D721Med (cell line): ENCODE results near the gene MRPS27.

Source experiments
- DNase-seq: peaks from one replicate; pipeline ENCODE4 v3.0.0; 2011; ENCODE audit warnings: low spot score; ENCODE audit not compliant: insufficient read length
- FAIRE-seq: peaks from 2 replicates; lab custom pipeline; 2011; peaks lifted over from hg19 to GRCh38; lab: Jason Lieb, UNC
- TF ChIP-seq, protein P1 (sequence below): IDR thresholded peaks from 2 replicates; pipeline ENCODE4 v1.5.1; 2012; ENCODE audit warnings: mild to moderate bottlenecking, control low read depth; ENCODE audit not compliant: insufficient read depth; ENCODE audit errors: missing control alignments

MRPS27 gene

DNA sequence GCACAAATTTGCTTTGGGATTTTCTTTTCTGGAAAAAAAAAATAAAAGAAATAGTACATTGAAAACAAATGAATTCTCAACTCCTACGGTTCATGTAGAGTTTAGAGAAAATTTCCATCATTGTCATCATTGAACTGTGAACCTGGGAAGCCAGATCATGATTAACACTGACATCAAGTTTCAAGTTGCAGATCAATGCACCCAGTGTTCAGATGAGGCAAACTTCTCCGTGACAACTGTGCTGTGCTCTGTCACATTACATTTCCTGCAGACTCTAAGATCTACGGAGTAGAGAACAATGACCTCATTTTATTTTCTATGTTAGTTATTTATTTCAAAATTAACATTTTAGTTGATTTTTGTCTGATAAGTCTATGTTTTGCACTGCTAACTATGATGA, 113.0 kb downstream of the MRPS27 start:
- DNase-seq (no peak), FAIRE-seq (no peak)
- TF ChIP-seq, protein P1, sequence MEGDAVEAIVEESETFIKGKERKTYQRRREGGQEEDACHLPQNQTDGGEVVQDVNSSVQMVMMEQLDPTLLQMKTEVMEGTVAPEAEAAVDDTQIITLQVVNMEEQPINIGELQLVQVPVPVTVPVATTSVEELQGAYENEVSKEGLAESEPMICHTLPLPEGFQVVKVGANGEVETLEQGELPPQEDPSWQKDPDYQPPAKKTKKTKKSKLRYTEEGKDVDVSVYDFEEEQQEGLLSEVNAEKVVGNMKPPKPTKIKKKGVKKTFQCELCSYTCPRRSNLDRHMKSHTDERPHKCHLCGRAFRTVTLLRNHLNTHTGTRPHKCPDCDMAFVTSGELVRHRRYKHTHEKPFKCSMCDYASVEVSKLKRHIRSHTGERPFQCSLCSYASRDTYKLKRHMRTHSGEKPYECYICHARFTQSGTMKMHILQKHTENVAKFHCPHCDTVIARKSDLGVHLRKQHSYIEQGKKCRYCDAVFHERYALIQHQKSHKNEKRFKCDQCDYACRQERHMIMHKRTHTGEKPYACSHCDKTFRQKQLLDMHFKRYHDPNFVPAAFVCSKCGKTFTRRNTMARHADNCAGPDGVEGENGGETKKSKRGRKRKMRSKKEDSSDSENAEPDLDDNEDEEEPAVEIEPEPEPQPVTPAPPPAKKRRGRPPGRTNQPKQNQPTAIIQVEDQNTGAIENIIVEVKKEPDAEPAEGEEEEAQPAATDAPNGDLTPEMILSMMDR: no peak

DNA sequence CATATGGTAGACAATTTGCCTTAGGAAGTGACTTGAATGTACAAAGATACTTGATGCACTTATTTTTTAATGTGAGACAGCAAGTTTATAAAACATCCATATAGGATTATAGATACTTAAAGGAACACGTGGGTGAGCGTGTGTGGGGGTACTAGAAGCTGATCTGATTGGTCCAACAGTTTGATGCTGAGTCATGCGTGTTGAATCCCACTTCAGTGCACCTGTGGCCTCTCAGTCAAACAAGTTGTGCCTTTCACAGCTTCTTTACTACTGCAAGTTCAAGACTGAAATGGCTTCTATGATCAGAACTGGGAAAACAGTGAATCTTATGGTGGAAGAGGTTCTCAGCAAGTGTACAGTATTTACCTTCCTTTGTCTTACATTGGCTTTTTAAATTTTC, 113.9 kb downstream of the MRPS27 start:
- FAIRE-seq: no peak
- DNase-seq: no peak
- TF ChIP-seq, protein P1: no peak

DNA sequence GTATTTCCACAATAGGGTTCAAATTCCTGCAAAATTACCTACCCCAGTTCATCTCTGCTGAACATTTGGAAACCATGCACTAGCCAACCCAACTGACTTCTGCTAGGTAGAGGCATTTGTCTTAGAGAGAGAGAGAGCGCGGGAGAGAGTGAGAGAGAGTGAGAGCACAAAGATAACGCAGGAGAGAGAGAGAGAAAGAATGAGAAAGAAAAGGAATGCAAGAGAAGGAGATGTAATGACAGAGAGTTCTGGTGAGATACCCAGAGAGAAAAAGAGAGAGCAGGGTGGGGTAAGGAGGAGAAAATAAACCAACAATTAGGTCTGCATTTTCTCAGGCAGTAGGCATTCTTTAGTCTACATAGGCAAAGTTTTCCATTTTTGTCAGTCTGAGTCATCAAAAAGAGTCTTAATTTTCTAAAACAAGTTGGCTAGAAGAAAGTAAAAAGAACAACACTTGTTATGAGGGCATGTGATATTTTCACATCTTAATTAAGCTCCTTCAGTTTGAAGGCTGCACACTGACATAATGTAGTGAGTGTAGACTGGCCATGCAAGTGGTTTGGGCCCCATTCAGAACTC, 114.5 kb downstream of the MRPS27 start:
- TF ChIP-seq, protein P1: no peak
- FAIRE-seq: no peak
- no peak for DNase-seq

DNA sequence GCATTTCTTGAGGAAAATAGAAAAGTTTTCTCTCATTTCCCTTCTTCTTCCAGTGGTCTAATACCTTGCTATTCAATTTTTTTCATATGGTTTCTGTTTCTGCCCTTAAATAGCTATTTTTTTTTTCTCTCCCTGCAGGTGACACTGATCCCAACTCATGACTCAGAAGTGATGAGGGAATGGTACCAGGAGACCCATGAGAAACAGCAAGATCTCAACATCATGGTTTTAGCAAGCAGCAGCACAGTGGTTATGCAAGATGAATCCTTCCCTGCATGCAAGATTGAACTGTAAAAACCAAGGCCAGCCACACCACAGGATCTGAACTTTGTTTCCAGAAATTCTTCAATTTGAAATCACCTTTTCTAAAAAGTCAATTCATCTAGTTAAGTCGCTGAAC, 115.1 kb downstream of the MRPS27 start:
- DNase-seq (no peak), FAIRE-seq (no peak)
- TF ChIP-seq, protein P1: no peak

DNA sequence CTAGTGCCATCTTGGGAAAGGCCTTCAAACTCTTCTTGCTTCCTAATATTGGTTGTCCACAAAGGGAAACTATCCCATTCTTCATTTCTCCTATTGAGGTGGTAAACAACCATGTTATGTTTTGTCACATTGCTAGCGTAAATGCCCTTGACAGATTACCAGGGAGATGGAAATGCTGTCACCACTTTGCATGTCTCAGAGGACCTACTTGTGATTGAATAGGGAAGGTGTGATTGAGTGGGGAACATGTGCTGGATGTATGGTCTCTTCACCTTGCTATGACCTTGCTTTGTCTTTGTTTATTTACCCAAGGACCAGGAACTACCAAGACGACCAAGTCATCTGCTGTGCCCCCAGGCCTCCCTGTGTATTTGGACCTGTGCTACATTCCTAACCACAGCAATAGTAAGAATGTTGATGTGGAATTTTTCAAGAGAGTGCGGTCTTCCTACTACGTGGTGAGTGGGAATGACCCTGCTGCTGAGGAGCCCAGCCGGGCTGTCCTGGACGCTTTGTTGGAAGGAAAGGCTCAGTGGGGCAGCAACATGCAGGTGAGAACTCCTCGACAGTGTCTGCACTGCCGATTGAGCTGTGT, 116.7 kb downstream of the MRPS27 start:
- FAIRE-seq: peak; percentile 44
- TF ChIP-seq, protein P1: no peak
- no peak for DNase-seq

DNA sequence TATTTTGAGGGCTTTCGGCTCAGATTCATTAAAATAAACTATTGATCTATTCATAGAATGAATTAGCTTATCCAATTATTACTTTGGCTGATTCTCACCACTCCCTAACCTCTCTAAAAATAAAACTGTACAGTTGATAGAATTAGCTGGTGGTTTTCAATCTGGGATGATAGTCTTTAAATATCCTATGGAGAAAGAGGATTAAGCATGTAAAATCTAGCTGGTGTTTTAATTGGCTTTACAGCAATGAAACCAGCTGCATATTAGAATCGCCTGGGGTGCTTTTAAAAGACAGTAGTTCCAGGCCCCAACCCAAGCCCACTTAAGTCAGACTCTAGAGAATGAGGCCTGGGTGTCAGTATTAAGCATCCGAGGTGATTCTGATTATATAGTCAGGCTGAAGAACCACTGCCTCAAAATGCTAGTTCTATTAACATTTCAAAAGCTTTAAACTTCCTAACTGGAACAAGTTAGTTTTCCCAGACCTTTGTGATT, 117.7 kb downstream of the MRPS27 start:
- FAIRE-seq (peak; percentile 81), DNase-seq (peak; percentile 33)
- TF ChIP-seq, protein P1: no peak

DNA sequence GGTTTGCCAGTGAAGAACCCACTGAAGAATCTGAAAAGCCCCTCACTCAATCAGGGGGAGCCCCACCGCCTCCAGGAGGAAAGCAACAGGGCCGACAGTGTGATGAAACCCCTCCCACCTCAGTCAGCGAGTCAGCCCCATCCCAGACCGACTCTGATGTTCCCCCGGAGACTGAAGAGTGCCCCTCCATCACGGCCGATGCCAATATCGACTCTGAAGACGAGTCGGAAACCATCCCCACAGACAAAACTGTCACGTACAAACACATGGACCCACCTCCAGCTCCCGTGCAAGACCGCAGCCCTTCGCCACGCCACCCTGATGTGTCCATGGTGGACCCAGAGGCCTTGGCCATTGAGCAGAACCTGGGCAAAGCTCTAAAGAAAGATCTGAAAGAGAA, 120.4 kb downstream of the MRPS27 start:
- TF ChIP-seq, protein P1: no peak
- no peak for FAIRE-seq
- DNase-seq: no peak
